GM04504 (cell line): ENCODE data around the gene PDP2.

Experiments used
- DNase-seq: peaks from one replicate; pipeline ENCODE4 v3.0.0-alpha.2; 2012; ENCODE audit warnings: low read depth

PDP2 gene

DNA sequence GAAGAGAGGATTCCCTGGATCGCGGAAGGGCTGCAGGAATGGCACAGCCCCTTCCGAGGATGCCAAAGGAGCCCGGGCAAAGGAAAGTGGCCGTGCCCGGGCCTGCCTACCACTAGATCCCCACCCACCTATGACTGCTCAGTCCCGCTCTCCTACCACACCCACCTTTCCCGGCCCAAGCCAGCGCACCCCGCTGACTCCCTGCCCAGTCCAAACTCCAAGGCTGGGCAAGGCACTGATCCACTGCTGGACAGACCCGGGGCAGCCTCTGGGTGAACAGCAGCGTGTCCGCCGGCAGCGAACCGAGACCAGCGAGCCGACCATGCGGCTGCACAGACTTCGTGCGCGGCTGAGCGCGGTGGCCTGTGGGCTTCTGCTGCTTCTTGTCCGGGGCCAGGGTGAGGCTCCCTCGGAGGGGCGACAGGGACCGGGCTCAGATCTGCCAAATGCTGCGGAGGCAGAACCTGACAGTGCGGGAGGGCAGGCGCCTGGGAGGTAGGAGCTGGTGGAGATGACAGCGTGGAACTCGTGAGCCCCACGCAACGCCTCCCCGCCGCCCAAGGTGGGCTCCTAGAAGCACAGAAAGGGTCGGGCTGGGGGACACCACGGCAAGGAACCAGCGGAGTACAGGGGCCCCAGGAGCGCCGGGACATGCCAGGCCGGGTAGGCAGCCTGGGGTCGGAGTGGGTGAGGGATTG is 55.1 kb downstream of the PDP2 start, which contains the start of gene CES2:
TSS of gene CES2 (plus strand) at position 203 of the 698 bp plus-strand sequence. CDS start at position 323, 120 bp downstream.
- no peak for DNase-seq

- no peak for DNase-seq
Observed at GRCh38 chr16:66936462-66936861, 56.1 kb downstream of the PDP2 start.

DNA sequence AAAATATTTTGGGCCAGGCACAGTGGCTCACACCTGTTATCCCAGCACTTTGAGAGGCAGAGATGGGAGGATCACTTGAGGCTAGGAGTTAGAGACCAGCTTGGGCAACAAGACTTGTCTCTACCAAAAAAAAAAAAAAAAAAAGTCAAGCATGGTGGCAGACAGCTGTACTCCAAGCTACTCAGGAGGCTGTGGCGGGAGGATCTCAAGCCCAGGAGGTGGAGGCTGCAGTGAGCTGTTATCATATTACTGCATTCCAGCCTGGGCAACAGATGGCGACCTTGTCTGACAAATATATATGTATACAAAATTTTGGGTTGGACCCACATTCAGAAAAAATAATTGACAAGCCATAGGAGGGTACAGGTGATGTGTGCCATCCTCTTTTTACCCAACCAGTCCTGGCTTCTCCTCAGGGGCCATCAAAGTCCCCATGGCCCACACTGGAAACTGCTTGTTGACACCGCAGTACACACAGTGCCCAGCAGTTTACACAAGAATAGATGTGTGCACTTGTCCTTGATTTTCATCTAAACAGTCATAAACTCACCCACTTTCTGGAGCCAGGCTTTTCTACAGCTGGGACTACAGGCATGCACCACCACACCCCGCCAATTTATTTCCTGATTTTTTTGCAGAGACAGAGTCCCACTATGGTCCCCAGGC is 56.7 kb downstream of the PDP2 start:
- no peak for DNase-seq

DNA sequence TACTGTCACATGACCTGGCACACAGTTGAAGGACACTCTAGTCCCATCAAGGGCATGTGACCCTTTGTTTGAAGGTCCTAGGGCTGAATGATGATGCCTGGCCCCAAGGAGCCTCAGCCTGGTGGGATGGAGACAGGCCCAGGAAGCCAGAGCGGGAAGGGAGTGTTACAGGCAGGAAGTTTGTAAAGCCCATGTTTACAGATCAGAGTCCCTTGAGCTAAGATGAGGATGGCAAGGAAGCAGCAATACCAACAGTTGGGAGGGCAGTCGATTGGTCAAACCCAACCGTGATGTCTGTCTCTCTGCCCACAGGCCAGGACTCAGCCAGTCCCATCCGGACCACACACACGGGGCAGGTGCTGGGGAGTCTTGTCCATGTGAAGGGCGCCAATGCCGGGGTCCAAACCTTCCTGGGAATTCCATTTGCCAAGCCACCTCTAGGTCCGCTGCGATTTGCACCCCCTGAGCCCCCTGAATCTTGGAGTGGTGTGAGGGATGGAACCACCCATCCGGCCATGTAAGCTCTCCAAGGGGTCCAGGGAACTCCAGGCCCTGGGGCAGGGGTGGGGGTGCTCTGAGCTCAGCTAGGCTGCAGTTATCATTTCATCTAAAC is 57.5 kb downstream of the PDP2 start:
- DNase-seq = no peak

GRCh38 chr16:66939366-66939765 is 59.1 kb downstream of the PDP2 start:
- DNase-seq = no peak

- no peak for DNase-seq
Observed at GRCh38 chr16:66940236-66940635, 59.9 kb downstream of the PDP2 start.
